Measurements from ENCODE around the gene ARHGAP45. TPM values are rescaled to one million over a fixed set of nuclear protein-coding genes. Genes with fewer than 3 reads are reported as not detected.

ARHGAP45 gene
- total and polyA plus RNA-seq, 9 of the 15 experiments (the other 6 are each of a cell fraction or from before 2014, with no cell fraction given) = 0.08 to 22.1 (median 4.2) TPM

GRCh38 chr19:1122972-1123363 lies 56.0 kb downstream of the ARHGAP45 start (continued):
- TF ChIP-seq PCBP1 (IDR thresholded peaks at IDR 0.05; ENCODE audit: low read depth, low read length, poor library complexity, severe bottlenecking) (peak; percentile 99), TFAP4 (CRISPR knock-in tag; IDR thresholded peaks at IDR 0.05; ENCODE audit: borderline replicate concordance) (peak; percentile 58; the same call in 1 of the 2 replicates), TRIM24 (IDR thresholded peaks at IDR 0.05) (no peak), SPI1 (IDR thresholded peaks at IDR 0.05; ENCODE audit: borderline replicate concordance, low read depth, low read length) (0 out of 2 replicates have a peak, but pooled peaks have one; percentile 7)

- no peaks in the 10 kb centered on the region; the same call in 2 of the 3 replicates for H3K79me2 ChIP-seq (ENCODE audit: control insufficient read depth, insufficient read depth, low read length)
- peak; percentile 12 for ATAC-seq
- no peaks in the 10 kb centered on the region for H3K9me3 ChIP-seq (replicated peaks; ENCODE audit: control insufficient read depth, insufficient read depth, low read depth, low read length)
- DNase-seq (ENCODE audit: extremely low read depth in 1 of 4, low spot score in 3 of 4) = no peak
- ChIA-PET CTCF (ENCODE audit: low intra/inter-chr PET ratio) (no interaction called here), POLR2A (interaction anchor here (0.8 to 1.5 kb wide), 4 partner anchors 11 to 94 kb away, joined by 3 to 12 read pairs (median 4); no protein-coding TSS in a partner anchor)
- peaks cover 6 to 62% of the 10 kb centered on the region in 2 experiments; a peak in 4 of 5 replicates for H3K4me1 ChIP-seq (replicated peaks in 1 of 2; ENCODE audit: control insufficient read depth in 2 of 2, insufficient read depth in 2 of 2, low read length in 2 of 2)
- H3K36me3 ChIP-seq (ENCODE audit: control insufficient read depth, insufficient read depth, low read length) = peaks cover 81% of the 10 kb centered on the region
- H4K20me1 ChIP-seq (replicated peaks; ENCODE audit: control insufficient read depth, insufficient read depth, low read length) = no peaks in the 10 kb centered on the region; the same call in 1 of the 2 replicates
- H3K9ac ChIP-seq (ENCODE audit: insufficient read depth in 1 of 2, low read depth in 2 of 2, low read length in 2 of 2) = no peak overlapping the region; a peak in 1 of 4 replicates
- no peak for TF ChIP-seq ZEB2 (IDR thresholded peaks at IDR 0.05)
- TF ChIP-seq ZBTB33 (CRISPR knock-in tag; IDR thresholded peaks at IDR 0.05) = peak; percentile 69
- peak; percentile 44; the same call in 1 of the 2 replicates for TF ChIP-seq ZNF263 (CRISPR knock-in tag; IDR thresholded peaks at IDR 0.05; ENCODE audit: borderline replicate concordance)
- TF ChIP-seq ZBTB7A (IDR thresholded peaks at IDR 0.05; ENCODE audit: borderline replicate concordance, control insufficient read depth, low read depth, low read length) = 0 out of 2 replicates have a peak, but pooled peaks have one; percentile 4
- TF ChIP-seq ZNF24 (IDR thresholded peaks at IDR 0.05) = no peak
- peak; percentile 4 to 6; a peak in 1 of 4 replicates for TF ChIP-seq NRF1 (conservative IDR thresholded peaks at IDR 0.05 in 1 of 2, IDR thresholded peaks at IDR 0.05 in 1 of 2)
- TF ChIP-seq NUFIP1 (IDR thresholded peaks at IDR 0.05; ENCODE audit: partially characterized antibody) = no peak
- no peaks in the 10 kb centered on the region for H3K27me3 ChIP-seq (ENCODE audit: control insufficient read depth in 2 of 2, insufficient read depth in 2 of 2, low read length in 2 of 2)
- no peaks in the 10 kb centered on the region for H3K9me1 ChIP-seq (ENCODE audit: control insufficient read depth, insufficient read depth, low read length)
- in situ Hi-C loops (cut with MboI) = no loop called here
- FAIRE-seq = no peak
- BruUV-seq (replicated peaks) = no TSS peak
- H3K27ac ChIP-seq (ENCODE audit: extremely low read depth, low read depth, low read length) = no peak overlapping the region
- H2AFZ ChIP-seq (ENCODE audit: low read depth, low read length) = no peak overlapping the region
- H3K4me2 ChIP-seq (ENCODE audit: insufficient read depth, low read length) = no peak overlapping the region
- WGBS (ENCODE audit: insufficient coverage, low coverage, missing lambda C conversion rate) = 83% methylated on average over 15 of the region's 20 CpGs
- no peak overlapping the region for H3K4me3 ChIP-seq
- intact Hi-C loops (cut with micrococcal nuclease) = no loop called here
These were observed 56.4 kb downstream of the ARHGAP45 start for GRCh38 chr19:1123381-1123780.
